Sigmoid colon (tissue), 7 donors: ENCODE data around the gene UBE2E2. TPM values are rescaled to one million over a fixed set of nuclear protein-coding genes. Genes with fewer than 3 reads are reported as not detected.

Source experiments
- DNase-seq: peaks from one replicate; pipeline ENCODE4 v3.0.0-alpha.2; 2019
- H3K27ac ChIP-seq, 4 donors: fragments of 200-600 bp; sonication (generic); one replicate each; pipeline ENCODE4 v1.5.1; 2016 to 2019; ENCODE audit warnings: mild to moderate bottlenecking in 1 of 4
- H3K27me3 ChIP-seq, 3 donors: fragments of 200-600 bp; sonication (generic); one replicate each; pipeline ENCODE4 v1.5.1; 2019; ENCODE audit warnings: mild to moderate bottlenecking in 1 of 3
- H3K36me3 ChIP-seq, 4 donors: fragments of 200-600 bp; sonication (generic); one replicate each; pipeline ENCODE4 v1.5.1; 2016 to 2019
- H3K4me1 ChIP-seq, 4 donors: fragments of 200-600 bp; sonication (generic); one replicate each; pipeline ENCODE4 v1.5.1; 2017 to 2019
- H3K4me3 ChIP-seq, 4 donors: fragments of 200-600 bp; sonication (generic); one replicate each; pipeline ENCODE4 v1.5.1; 2017 to 2019; ENCODE audit warnings: mild to moderate bottlenecking in 2 of 4, moderate library complexity in 1 of 4
- H3K9me3 ChIP-seq, 4 donors: fragments of 200-600 bp in 3 of 4; sonication (generic) in 3 of 4; one replicate each; pipeline versions ENCODE4 v1.5.1 to v1.6.1; 2013 to 2019
- EP300 ChIP-seq, 4 donors: sonication (generic); formaldehyde crosslinking; IDR thresholded peaks; one replicate each; pipeline ENCODE4 v1.6.1; 2017; ENCODE audit warnings: antibody characterized with exemption in 4 of 4
- POLR2A ChIP-seq, 2 donors: fragments of 450-650 bp; IDR thresholded peaks; one replicate each; pipeline ENCODE4 v1.6.1; 2016; ENCODE audit warnings: antibody characterized with exemption in 2 of 2, mild to moderate bottlenecking in 2 of 2, moderate library complexity in 2 of 2
- POLR2AphosphoS5 ChIP-seq, 4 donors: sonication (generic); formaldehyde crosslinking; IDR thresholded peaks; one replicate each; pipeline ENCODE4 v1.6.1; 2017; ENCODE audit warnings: antibody characterized with exemption in 4 of 4
- WGBS, 2 donors: extraction: QIAGEN DNeasy Blood & Tissue Kit; methylation state at CpG; one replicate each; pipeline ENCODE4 v1.1.7; 2013; 5-methylcytosine and 5-hydroxymethylcytosine counted together
- intact Hi-C: fragments of 100-400 bp; cut with DNase I; formaldehyde crosslinking; loops from one replicate; pipeline ENCODE4 v1.15.1; 2023
- polyA plus RNA-seq, 3 donors: library from polyadenylated mRNA; stranded (reverse); fragments of 200-250 nt; gene quantifications; one replicate each; pipeline ENCODE4 v1.2.3, GENCODE V29; 2013
- total RNA-seq, 4 donors: library from RNA; depleted of rRNA; stranded (reverse); fragments of >200 nt; gene quantifications; one replicate each; pipeline ENCODE4 v1.1.0, GENCODE V29; 2016
- TF ChIP-seq, protein P1 (sequence below), 4 experiments: fragments of 450-650 bp in 3 of 4; fragments of 200-600 bp in 1 of 4; IDR thresholded peaks; one replicate each; pipeline ENCODE4 v1.5.1; 2016 to 2019; ENCODE audit warnings: antibody characterized with exemption in 4 of 4, mild to moderate bottlenecking in 3 of 4, moderate library complexity in 2 of 4
- donor health status: healthy with polysubstance abuse.
- donor health status: Bipolar disorder and iron deficiency.
- donor health status: healthy.

The UBE2E2 gene
- total and polyA plus RNA-seq, 7 donors = 3.7 to 135 (median 34.6) TPM

DNA sequence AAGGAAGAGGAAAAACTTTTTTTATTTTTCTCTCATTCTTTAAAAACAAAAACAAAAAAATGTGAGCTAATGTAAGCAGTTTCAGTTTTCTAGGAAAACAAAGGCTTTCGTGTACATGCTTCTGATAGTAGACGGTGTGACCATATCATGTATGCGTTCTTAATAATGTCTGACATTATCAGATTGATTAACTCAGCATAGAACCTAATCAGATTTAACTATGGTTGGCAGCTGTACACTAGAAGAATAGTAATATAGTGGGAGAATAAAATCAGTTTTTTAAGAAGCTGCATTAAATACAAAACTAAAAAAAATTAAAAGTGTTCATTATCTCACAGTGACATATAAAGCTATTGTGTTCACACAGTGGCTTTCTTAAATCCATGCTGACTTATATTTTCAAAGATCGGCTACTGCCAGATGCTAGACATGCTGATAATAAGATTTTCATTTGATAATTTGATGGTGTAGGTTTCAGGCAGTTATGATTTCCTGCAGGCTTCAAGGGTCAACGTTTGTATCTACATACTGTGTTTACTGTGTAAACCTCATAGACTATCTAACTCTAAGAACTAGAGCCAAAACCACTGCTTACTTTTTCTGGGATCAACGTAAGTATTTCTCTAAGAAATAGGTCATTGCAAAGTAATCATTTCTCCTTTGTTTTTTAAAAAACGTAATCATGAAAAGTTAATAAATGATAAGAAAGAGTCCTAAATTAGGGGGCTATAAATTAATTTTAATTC, 74.0 kb downstream of the UBE2E2 start:
- no peak for TF ChIP-seq POLR2A (IDR thresholded peaks at IDR 0.05)
- TF ChIP-seq POLR2AphosphoS5 (IDR thresholded peaks at IDR 0.05) = no peak
- TF ChIP-seq, protein P1, sequence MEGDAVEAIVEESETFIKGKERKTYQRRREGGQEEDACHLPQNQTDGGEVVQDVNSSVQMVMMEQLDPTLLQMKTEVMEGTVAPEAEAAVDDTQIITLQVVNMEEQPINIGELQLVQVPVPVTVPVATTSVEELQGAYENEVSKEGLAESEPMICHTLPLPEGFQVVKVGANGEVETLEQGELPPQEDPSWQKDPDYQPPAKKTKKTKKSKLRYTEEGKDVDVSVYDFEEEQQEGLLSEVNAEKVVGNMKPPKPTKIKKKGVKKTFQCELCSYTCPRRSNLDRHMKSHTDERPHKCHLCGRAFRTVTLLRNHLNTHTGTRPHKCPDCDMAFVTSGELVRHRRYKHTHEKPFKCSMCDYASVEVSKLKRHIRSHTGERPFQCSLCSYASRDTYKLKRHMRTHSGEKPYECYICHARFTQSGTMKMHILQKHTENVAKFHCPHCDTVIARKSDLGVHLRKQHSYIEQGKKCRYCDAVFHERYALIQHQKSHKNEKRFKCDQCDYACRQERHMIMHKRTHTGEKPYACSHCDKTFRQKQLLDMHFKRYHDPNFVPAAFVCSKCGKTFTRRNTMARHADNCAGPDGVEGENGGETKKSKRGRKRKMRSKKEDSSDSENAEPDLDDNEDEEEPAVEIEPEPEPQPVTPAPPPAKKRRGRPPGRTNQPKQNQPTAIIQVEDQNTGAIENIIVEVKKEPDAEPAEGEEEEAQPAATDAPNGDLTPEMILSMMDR (IDR thresholded peaks at IDR 0.05) = no peak
- no peak for TF ChIP-seq EP300 (IDR thresholded peaks at IDR 0.05)
- H3K4me1 ChIP-seq = peaks cover 0 to 17% (median 3%) of the 10 kb centered on the region in 4 donors
- 40 to 67% methylated on average over 7 of the region's 7 CpGs for WGBS, 2 donors

DNA sequence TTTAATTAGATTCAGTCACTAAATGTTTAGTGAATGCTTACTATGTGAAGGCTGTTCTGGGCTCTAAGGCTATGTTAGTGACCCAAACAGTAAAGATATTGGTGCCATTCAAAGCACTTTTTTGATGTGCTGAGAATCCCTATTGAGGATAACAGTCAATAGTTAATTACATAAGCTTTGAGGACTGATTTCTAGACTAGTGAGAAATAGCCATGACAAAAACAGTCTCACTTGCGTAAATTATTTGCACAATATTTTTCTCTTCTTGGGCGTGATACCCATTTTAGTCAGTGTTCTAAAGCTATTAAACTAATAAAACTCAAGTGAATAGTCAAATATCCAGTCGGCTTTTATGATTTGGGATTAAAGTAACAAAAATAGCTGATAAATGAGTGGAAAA, 74.6 kb downstream of the UBE2E2 start:
- Histone ChIP-seq H3K4me1 (peaks cover 0 to 18% (median 3%) of the 10 kb centered on the region in 4 donors), H3K9me3 (no peaks in the 10 kb centered on the region), H3K27me3 (no peaks in the 10 kb centered on the region), H3K36me3 (no peaks in the 10 kb centered on the region), H3K4me3 (no peak overlapping the region), H3K27ac (no peak overlapping the region)
- intact Hi-C loops = no loop called here
- no peak for DNase-seq
- TF ChIP-seq EP300 (IDR thresholded peaks at IDR 0.05) (no peak), POLR2AphosphoS5 (IDR thresholded peaks at IDR 0.05) (no peak), POLR2A (IDR thresholded peaks at IDR 0.05) (no peak)
- TF ChIP-seq, protein P1 (IDR thresholded peaks at IDR 0.05) = no peak
- WGBS, 2 donors = 59 to 60% methylated on average over 3 of the region's 3 CpGs

More for the DNA sequence above, 74.0 kb downstream of the UBE2E2 start:
- Histone ChIP-seq H3K9me3 (no peaks in the 10 kb centered on the region), H3K4me3 (no peak overlapping the region), H3K27me3 (no peaks in the 10 kb centered on the region), H3K36me3 (no peaks in the 10 kb centered on the region), H3K27ac (no peak overlapping the region)
- DNase-seq = no peak
- intact Hi-C loops = no loop called here

DNA sequence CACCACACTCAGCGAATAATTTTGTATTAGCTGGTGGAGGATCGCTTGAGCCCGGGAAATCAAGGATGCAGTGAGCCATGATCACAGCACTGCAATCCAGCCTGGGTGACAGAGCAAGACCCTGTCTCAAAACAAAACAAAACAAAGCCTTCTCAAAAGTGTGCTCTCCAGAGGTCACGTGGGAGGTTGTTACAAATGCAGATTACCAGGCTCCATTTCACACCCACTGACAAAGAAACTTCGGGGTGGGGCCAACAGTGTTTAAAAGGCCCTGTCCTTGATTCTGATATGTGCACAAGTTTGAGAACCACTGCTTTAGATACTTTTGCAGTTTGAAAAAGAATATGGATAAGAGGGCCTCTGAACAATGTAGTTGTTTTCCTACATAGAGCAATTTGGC, 80.5 kb downstream of the UBE2E2 start:
- Histone ChIP-seq H3K4me1 (peaks cover 0 to 13% (median 0%) of the 10 kb centered on the region in 4 donors), H3K36me3 (no peaks in the 10 kb centered on the region), H3K4me3 (no peak overlapping the region), H3K27me3 (no peaks in the 10 kb centered on the region), H3K27ac (no peak overlapping the region), H3K9me3 (no peaks in the 10 kb centered on the region)
- TF ChIP-seq POLR2AphosphoS5 (IDR thresholded peaks at IDR 0.05) (no peak), EP300 (IDR thresholded peaks at IDR 0.05) (no peak), POLR2A (IDR thresholded peaks at IDR 0.05) (no peak)
- TF ChIP-seq, protein P1 (IDR thresholded peaks at IDR 0.05) = no peak
- 84 to 94% methylated on average over 5 of the region's 5 CpGs for WGBS, 2 donors
- DNase-seq = no peak
- intact Hi-C loops = no loop called here

DNA sequence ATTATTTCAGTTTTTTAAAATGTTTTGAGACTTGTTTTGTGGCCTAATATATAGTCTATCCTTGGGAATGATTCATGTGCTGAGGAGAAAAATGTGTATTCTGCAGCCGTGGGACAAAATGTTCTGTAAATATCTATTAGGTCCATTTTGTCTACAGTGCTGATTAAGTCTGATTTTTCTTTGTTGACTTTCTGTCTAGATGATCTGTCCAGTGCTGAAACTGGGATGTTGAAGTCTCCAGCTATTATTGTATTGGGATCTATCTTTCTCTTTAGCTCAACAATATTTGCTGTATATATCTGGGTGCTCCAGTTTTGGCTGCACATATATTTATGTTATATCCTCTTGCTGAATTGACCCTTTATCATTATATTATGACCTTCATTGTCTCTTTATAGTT, 85.2 kb downstream of the UBE2E2 start:
- H3K9me3 ChIP-seq = no peaks in the 10 kb centered on the region
- intact Hi-C loops = no loop called here
- H3K4me3 ChIP-seq = no peak overlapping the region
- DNase-seq = no peak
- H3K4me1 ChIP-seq = no peaks in the 10 kb centered on the region
- no peaks in the 10 kb centered on the region for H3K27me3 ChIP-seq
- no peak overlapping the region for H3K27ac ChIP-seq
- WGBS, 2 donors = 70 to 88% methylated on average over 1 of the region's 1 CpG
- H3K36me3 ChIP-seq = no peaks in the 10 kb centered on the region
- TF ChIP-seq POLR2AphosphoS5 (IDR thresholded peaks at IDR 0.05) (no peak), EP300 (IDR thresholded peaks at IDR 0.05) (no peak), POLR2A (IDR thresholded peaks at IDR 0.05) (no peak)
- TF ChIP-seq, protein P1 (IDR thresholded peaks at IDR 0.05) = no peak
